ENCODE data around the gene PLCXD3.
"Not testable (repeated sequence)": the region's sequence is repeated elsewhere in the genome, so short reads cannot be mapped to it uniquely, and the experiment has no call there.

Gene PLCXD3

DNA sequence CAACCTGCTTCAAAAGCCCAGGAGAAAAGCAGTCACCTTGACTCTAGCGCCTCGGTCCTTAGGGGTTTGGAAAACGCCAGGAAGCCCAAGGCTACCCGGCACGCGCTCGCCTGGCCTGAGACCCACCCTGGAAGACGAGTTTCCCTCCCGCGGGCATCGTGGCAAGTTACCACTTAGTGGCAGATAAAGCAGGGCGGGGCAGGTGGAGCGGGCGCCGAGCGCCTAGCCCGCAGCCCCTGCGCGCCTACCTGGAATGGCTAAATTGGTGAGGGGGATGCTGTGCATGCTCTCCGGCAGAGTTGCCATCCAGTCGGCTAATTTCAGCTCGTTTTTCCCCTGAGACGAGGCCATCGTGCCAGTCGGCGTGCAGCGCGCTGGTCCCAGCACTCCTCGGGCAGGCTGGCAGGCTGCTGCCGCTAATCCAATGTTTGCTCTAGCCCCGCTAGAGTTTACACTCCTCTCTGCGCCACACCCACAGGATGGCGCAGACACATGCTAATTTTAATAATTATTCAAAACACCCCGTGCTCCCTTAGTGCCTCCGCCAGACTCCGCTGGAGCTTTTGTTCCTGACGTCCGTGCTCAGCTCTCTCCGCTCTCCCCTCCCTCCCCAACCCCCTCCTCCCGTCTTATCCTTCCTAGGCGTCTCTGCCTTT, at the start of gene PLCXD3:
TSS of gene PLCXD3 (minus strand) at position 426 of the 656 bp plus-strand sequence. CDS start at position 351, 75 bp downstream.
- peak; percentile 31 for DNase-seq

- DNase-seq, result no peak
Measured at GRCh38 chr5:41559184-41559583, 48.8 kb upstream of the PLCXD3 start.

GRCh38 chr5:41558295-41558694, 47.9 kb upstream of the PLCXD3 start:
- no peak for DNase-seq

GRCh38 chr5:41547991-41548390, 37.6 kb upstream of the PLCXD3 start:
- no peak for DNase-seq

- DNase-seq, result no peak
Measured at GRCh38 chr5:41542183-41542582, 31.8 kb upstream of the PLCXD3 start.

GRCh38 chr5:41539454-41539853, 29.1 kb upstream of the PLCXD3 start:
- DNase-seq, result no peak

- no peak for DNase-seq
Measured at GRCh38 chr5:41537581-41537980, 27.2 kb upstream of the PLCXD3 start.

- no peak for DNase-seq
Measured at GRCh38 chr5:41532485-41532884, 22.1 kb upstream of the PLCXD3 start.

GRCh38 chr5:41527201-41527779, 16.9 kb upstream of the PLCXD3 start:
- DNase-seq, result no peak

GRCh38 chr5:41526699-41527098, 16.3 kb upstream of the PLCXD3 start:
- DNase-seq, result no peak

GRCh38 chr5:41524174-41524573, 13.8 kb upstream of the PLCXD3 start:
- no peak for DNase-seq

- no peak for DNase-seq
Measured at GRCh38 chr5:41522193-41522786, 11.9 kb upstream of the PLCXD3 start.

- no peak for DNase-seq
Measured at GRCh38 chr5:41519801-41520200, 9.4 kb upstream of the PLCXD3 start.

DNA sequence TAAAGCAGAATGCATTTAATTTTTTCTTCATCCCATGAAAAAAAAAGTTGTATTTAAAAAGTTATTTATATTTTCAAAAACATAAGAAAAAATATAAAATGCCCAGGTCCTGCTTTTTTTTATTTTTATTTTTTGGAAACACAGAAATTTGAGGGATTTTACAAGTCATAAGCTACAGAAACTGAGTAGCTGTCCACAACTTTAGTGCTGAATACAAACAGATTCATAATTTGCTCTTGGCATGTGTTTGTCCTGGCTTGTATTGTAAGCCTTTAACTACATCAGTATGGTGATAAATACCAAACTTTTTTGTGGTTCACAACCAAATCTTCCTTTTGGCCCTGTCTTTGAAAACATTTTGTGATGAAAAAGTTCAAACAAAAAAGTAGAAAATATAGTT, 7.5 kb upstream of the PLCXD3 start:
- DNase-seq, result no peak

- no peak for DNase-seq
Measured at GRCh38 chr5:41511241-41511640, 840 bp upstream of the PLCXD3 start.

DNA sequence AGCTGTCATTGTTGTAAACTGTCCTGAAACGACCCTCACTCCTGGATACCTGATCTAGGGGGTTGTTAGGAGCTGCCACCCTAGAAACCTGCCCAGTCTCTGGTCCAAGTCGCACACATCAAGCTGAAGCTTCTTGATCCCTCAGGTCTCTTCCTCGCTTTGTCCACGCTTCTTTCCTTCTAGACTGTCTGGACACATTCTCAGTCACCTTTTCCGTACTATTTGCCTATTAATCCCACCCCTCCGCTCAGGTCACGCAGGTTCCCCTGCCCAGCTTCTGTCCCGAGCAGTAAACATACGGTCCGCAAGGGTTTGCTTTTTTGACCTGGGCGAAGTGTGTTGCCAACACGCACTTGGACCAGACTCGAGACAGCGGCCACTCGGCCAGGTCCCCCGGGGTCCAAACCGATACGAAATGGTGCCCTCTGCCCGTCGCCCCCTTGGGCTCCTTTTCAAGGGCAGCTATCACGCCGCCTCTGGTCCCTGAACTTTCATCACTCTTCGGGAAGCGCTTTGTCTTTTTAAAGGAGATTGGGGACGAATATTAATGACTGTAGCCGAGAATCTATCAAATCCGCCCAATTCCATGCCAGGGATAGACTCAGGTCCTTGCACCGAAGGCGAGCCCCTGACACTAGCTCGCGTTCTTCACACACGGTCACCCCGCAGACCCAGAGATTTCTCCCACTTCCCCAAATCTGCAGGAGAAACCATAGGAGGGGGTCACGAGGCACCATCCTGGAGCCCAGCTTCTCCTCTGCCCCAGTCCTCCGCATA, 814 bp downstream of the PLCXD3 start:
- DNase-seq, result no peak

GRCh38 chr5:41508696-41509398, 1.6 kb downstream of the PLCXD3 start:
- DNase-seq, result no peak

GRCh38 chr5:41508186-41508585, 2.2 kb downstream of the PLCXD3 start:
- no peak for DNase-seq

DNA sequence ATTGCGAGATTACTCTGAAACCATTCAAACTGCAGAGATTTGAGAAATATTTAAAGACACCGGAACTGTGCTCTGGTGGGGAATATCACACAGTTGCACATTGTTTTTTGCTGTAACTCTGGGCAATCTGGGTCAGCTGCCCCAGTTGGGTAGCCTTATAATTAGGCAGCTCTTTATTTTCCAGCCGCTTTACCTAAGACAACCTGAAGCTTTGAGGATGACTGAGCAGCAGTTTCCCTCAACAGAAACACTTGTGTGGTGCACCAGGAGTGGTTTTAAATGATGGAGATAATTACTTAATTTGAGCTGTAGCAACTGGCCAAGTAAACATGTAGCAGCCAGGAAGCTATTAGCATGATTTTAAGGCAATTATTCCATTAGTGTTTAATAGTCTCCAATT, 2.9 kb downstream of the PLCXD3 start:
- DNase-seq, result peak; percentile 62

DNA sequence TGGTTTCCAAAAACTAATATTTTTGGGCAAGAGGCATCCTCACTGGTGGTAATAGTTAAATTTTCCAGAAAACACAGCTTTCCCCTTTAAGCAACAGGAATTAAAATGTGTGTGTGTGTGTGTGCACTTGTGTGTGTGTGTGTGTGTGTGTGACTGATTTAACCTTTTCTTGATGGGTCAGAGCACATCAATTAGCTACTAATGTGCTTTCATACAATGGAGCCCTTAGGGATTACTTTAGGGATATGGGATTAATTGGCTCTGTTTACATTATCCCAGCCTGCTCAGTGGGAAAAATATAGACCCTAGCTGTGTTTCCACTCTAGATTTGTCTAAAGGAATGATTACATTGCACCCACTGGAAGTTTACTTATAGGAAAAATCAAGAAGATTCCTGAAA, 6.5 kb downstream of the PLCXD3 start:
- no peak for DNase-seq

- DNase-seq, result no peak
Measured at GRCh38 chr5:41503310-41503709, 7.1 kb downstream of the PLCXD3 start.

DNA sequence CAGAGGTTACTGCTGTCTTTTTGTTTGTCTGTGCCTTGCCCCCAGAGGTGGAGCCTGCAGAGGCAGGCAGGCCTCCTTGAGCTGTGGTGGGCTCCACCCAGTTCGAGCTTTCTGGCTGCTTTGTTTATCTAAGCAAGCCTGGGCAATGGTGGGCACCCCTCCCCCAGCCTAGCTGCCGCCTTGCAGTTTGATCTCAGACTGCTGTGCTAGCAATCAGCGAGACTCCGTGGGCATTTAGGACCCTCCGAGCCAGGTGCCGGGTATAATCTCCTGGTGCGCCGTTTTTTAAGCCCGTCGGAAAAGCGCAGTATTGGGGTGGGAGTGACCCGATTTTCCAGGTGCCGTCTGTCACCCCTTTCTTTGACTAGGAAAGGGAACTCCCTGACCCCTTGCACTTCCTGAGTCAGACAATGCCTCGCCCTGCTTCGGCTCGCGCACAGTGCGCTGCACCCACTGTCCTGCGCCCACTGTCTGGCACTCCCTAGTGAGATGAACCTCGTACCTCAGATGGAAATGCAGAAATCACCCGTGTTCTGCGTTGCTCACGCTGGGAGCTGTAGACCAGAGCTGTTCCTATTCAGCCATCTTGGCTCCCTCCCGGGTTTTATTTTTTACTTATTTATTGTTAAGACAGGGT, 16.8 kb downstream of the PLCXD3 start:
- not testable (repeated sequence) for DNase-seq

- DNase-seq, result no peak
Measured at GRCh38 chr5:41485533-41485932, 24.9 kb downstream of the PLCXD3 start.
